Measurements from ENCODE around the gene HAPLN2.
"Not testable (repeated sequence)": the region's sequence is repeated elsewhere in the genome, so short reads cannot be mapped to it uniquely, and the experiment has no call there.

Gene HAPLN2

GRCh38 chr1:156618853-156619581 lies at the start of gene HAPLN2:
Gene HAPLN2 (plus strand): TSS chr1:156619415. CDS start chr1:156623491, 4,076 bp downstream.
- peak; percentile 81 for DNase-seq

- no peak for DNase-seq
Measured at GRCh38 chr1:156571261-156571852, 47.9 kb upstream of the HAPLN2 start.

- DNase-seq = peak; percentile 94
Measured at GRCh38 chr1:156571919-156572662, 47.1 kb upstream of the HAPLN2 start, which contains the start of gene IQGAP3. Gene IQGAP3 (minus strand): TSS chr1:156572565. CDS start chr1:156572529, 36 bp downstream.

GRCh38 chr1:156572663-156573018 lies 46.6 kb upstream of the HAPLN2 start:
- DNase-seq = no peak

GRCh38 chr1:156574039-156574633 lies 45.1 kb upstream of the HAPLN2 start:
- DNase-seq = no peak

GRCh38 chr1:156577550-156577949 lies 41.7 kb upstream of the HAPLN2 start:
- DNase-seq = no peak

- no peak for DNase-seq
Measured at GRCh38 chr1:156578055-156578454, 41.2 kb upstream of the HAPLN2 start.

- DNase-seq = no peak
Measured at GRCh38 chr1:156579472-156579871, 39.7 kb upstream of the HAPLN2 start, which contains the start of gene TTC24. Gene TTC24 (plus strand): TSS chr1:156579723. CDS start chr1:156581365, 1,642 bp downstream.

GRCh38 chr1:156581661-156582387 lies 37.4 kb upstream of the HAPLN2 start:
- DNase-seq = no peak

GRCh38 chr1:156582388-156583017 lies 36.7 kb upstream of the HAPLN2 start:
- DNase-seq = no peak

- peak; percentile 86 for DNase-seq
Measured at GRCh38 chr1:156583821-156584622, 35.2 kb upstream of the HAPLN2 start.

- peak; percentile 70 for DNase-seq
Measured at GRCh38 chr1:156584813-156585212, 34.4 kb upstream of the HAPLN2 start.

- no peak for DNase-seq
Measured at GRCh38 chr1:156586323-156586722, 32.9 kb upstream of the HAPLN2 start.

GRCh38 chr1:156586892-156587477 lies 32.2 kb upstream of the HAPLN2 start:
- DNase-seq = no peak

- not testable (repeated sequence) for DNase-seq
Measured at GRCh38 chr1:156587927-156588326, 31.3 kb upstream of the HAPLN2 start.

GRCh38 chr1:156589546-156589945 lies 29.7 kb upstream of the HAPLN2 start:
- no peak for DNase-seq

- DNase-seq = peak; percentile 48
Measured at GRCh38 chr1:156590326-156591180, 28.7 kb upstream of the HAPLN2 start.

GRCh38 chr1:156591181-156591431 lies 28.1 kb upstream of the HAPLN2 start:
- DNase-seq = no peak

GRCh38 chr1:156591432-156592157 lies 27.6 kb upstream of the HAPLN2 start, which contains the start of gene NAXE:
Gene NAXE (plus strand): TSS chr1:156591776. CDS start chr1:156591805, 29 bp downstream.
- peak; percentile 88 for DNase-seq
